Measurements from ENCODE around the gene GSK3B.
"Not testable (repeated sequence)": the region's sequence is repeated elsewhere in the genome, so short reads cannot be mapped to it uniquely, and the experiment has no call there.

GSK3B gene

DNA sequence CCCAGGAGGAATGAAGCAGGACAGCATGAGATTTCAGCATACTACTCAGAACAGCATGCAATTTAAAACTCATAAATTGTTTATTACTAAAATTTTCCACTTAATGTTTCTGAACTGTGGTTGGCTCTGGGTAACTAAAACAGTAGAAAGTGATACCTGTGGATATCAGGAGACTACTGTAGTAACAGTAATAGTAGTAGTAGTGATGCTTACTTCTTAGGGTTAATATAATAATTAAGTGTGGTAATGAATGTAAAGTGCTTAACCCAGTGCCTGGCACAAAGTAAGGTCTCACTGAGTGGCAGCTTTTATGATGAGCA is 195.1 kb downstream of the GSK3B start:
- Histone ChIP-seq H3K4me1 (ENCODE audit: insufficient read depth, low read length) (no peaks in the 10 kb centered on the region), H3K9me3 (ENCODE audit: control insufficient read depth, insufficient read depth, low read length) (no peaks in the 10 kb centered on the region), H3K36me3 (ENCODE audit: insufficient read depth, low read length) (no peaks in the 10 kb centered on the region), H3K9ac (ENCODE audit: low read depth, low read length) (no peak overlapping the region)

DNA sequence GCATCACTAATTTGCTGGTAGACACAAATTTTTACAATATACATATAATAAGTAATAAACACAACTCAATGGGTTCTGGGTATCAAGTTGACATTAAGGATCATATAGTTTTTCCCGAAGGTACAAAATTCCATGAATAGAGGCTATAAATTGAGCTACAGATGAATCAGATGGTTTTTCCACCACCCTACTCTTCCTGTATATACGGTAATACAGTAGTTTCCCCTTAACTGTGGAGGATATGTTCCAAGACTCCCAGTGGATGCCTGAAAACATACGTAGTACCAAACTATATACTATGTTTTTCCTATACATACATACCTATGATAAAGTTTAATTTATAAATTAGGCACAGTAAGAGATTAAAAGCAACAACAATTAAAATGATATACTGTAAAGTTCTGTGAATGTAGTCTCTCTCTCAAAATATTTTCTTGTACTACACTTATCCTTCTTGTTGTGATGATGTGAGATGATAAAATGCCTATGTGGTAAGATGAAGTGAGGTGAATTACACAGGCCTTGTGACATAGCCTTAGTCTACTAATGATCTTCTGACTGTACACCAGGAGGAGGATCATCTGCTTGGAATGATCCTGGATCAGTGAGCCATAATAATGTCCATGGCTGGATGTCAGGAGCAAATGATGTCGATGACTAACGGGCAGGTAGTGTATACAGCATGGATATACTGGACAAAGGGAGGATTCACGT is 195.6 kb downstream of the GSK3B start:
- no peak overlapping the region for H3K9ac ChIP-seq (ENCODE audit: low read depth, low read length)
- H3K36me3 ChIP-seq (ENCODE audit: insufficient read depth, low read length), result no peaks in the 10 kb centered on the region
- H3K4me1 ChIP-seq (ENCODE audit: insufficient read depth, low read length), result no peaks in the 10 kb centered on the region
- H3K9me3 ChIP-seq (ENCODE audit: control insufficient read depth, insufficient read depth, low read length), result no peaks in the 10 kb centered on the region

DNA sequence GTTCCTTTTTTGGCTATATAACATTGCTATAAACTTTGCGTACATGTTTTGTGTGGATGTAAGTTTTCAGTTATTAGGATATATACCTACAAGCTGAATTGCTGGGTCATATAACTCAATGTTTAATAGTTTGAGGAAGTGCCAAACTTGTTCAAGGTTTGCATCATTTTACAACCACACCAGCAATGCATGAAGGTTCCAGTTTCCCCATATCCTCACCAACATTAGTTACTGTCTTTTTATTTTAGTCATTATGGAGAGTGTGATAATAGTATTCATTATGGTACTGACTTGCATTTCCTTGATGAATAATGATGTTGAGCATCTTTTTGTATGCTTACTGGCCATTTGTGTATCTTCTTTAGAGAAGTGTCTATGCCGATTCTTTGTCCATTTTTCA is 200.1 kb downstream of the GSK3B start:
- Histone ChIP-seq H3K9ac (ENCODE audit: low read depth, low read length) (no peak overlapping the region), H3K4me1 (ENCODE audit: insufficient read depth, low read length) (no peaks in the 10 kb centered on the region), H3K9me3 (ENCODE audit: control insufficient read depth, insufficient read depth, low read length) (0 out of 2 replicates have a peak, but pooled peaks cover 3% of the 10 kb centered on the region), H3K36me3 (ENCODE audit: insufficient read depth, low read length) (no peaks in the 10 kb centered on the region)

DNA sequence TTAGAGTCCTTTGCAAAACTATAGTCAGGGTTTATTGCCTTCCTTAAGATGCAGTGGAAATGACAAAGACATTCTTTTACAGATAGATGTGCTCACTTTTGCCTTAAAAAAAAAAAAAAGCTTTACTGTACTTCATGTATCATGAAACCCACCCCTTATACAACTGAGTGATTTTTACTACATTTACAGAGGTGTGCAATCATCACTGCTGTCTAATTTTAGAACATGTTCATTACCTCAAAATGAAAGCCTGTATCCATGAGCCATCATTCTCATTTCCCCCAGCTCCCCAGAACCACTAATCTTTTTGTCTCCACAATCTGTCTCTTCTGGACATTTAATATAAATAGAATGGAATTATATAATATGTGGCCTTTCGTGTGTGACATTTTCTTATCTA is 200.5 kb downstream of the GSK3B start:
- H3K9me3 ChIP-seq (ENCODE audit: control insufficient read depth, insufficient read depth, low read length), result peaks cover 6% of the 10 kb centered on the region; the same call in 1 of the 2 replicates
- H3K4me1 ChIP-seq (ENCODE audit: insufficient read depth, low read length), result no peaks in the 10 kb centered on the region
- no peak overlapping the region for H3K9ac ChIP-seq (ENCODE audit: low read depth, low read length)
- H3K36me3 ChIP-seq (ENCODE audit: insufficient read depth, low read length), result no peaks in the 10 kb centered on the region

DNA sequence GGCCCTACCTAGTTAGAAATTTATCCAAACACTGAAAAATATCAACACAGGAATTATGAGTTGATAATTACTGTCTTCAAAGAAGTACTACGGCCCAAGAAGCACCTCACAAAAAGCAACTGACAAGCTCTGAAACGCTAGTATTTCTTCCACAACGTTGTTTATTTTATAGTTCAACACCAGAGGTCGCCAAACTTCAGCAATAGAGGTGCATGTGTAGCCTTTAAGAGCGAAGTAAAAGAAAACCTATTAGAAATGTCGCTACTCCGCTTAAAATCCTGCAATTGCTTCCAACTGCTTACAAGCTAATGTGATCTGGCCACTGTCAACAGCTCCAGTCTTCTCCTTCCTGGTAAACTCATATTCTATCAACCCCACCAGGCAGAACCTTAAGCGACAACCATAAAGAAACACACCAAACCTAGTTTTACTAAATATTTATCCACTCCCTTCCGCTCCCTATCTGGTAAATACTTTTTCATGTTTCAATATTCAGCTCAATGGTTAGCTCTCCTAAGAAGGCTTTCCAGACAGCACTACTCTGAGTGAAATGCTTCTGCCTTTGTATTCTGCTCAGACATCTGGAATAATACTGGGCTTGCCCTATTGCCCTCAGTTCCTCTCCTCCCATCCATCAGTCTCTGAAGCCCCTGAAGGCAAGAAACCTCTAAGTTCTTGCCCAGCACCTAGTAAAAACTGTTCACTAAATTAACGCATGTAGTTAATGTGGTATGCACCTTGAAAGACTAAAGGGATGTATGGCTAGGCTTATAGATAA is 202.1 kb downstream of the GSK3B start:
- no peak overlapping the region for H3K9ac ChIP-seq (ENCODE audit: low read depth, low read length)
- H3K4me1 ChIP-seq (ENCODE audit: insufficient read depth, low read length), result no peaks in the 10 kb centered on the region
- peaks cover 11% of the 10 kb centered on the region for H3K9me3 ChIP-seq (ENCODE audit: control insufficient read depth, insufficient read depth, low read length)
- H3K36me3 ChIP-seq (ENCODE audit: insufficient read depth, low read length), result no peaks in the 10 kb centered on the region

DNA sequence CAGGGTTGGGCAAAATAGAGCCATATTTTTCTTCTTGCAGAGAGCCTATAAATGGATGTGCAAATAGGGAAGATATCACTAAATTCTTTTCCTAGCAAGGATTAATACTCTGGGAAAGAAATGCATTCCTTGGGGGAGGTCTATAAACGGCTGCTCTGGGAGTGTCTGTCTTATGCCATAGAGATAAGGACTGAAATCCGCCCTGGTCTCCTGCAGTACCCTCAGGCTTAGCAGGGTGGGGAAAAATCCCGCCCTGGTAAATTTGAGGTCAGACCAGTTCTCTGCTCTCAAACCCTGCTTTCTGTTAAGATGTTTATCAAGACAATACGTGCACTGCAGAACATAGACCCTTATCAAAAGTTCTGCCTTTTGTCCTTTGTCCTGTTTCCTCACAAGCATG is 205.6 kb downstream of the GSK3B start:
- not testable (repeated sequence) for H3K36me3 ChIP-seq (ENCODE audit: insufficient read depth, low read length); H3K9ac ChIP-seq (ENCODE audit: low read depth, low read length); H3K4me1 ChIP-seq (ENCODE audit: insufficient read depth, low read length)
- H3K9me3 ChIP-seq (ENCODE audit: control insufficient read depth, insufficient read depth, low read length), result peaks cover 11% of the 10 kb centered on the region

DNA sequence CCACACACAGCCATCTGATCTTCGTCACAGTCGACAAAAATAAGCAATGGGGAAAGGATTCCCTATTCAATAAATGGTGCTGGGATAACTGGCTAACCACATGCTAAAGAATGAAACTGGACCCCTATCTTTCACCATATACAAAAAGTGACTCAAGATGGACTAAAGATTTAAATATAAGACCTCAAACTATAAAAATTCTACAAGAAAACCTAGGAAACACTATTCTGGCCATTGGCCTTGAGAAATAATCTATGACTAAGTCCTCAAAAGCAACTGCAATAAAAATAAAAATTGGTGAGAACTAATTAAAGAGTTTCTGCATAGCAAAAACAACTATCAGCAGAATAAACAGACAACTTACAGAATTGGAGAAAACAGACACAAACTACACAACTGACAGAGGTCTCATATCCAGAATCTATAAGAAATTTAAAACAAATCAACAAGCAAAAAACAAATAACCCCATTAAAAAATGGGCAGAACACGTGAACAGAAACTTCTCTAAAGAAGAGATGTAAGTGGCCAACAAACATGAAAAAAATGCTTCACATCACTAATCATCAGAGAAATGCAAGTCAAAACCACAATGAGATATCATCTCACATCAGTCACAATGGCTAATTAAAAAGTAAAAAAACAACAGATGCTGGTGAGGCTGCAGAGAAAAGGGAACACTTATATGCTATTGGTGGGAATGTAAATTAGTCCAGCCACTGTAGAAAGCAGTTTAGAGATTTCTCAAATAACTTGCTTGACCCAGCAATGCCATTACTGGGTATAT is 208.3 kb downstream of the GSK3B start:
- Histone ChIP-seq H3K4me1 (ENCODE audit: insufficient read depth, low read length) (no peaks in the 10 kb centered on the region), H3K36me3 (ENCODE audit: insufficient read depth, low read length) (peaks cover 3% of the 10 kb centered on the region; the same call in 1 of the 2 replicates), H3K9ac (ENCODE audit: low read depth, low read length) (no peak overlapping the region)

DNA sequence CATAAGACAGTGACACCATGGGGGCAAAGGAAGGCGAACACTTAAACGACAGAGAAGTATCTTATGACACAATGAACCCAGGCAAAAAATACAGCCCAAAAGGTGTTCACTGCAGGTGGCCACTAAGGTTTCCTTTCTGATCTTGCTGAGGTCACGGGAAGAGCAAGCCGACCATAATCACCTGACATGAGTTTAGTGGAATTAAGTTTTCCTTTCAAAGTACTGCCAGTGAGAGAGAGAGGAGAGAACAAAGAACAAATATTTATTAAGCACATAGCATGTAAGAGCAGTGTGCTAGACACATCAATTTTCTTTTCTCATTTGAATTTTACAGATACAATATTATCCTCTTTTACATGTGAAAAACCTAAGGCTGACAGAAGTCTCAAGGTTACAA is 210.1 kb downstream of the GSK3B start:
- H3K4me1 ChIP-seq (ENCODE audit: insufficient read depth, low read length), result no peaks in the 10 kb centered on the region
- H3K9me3 ChIP-seq (ENCODE audit: control insufficient read depth, insufficient read depth, low read length), result peaks cover 8% of the 10 kb centered on the region
- H3K9ac ChIP-seq (ENCODE audit: low read depth, low read length), result no peak overlapping the region
- peaks cover 3% of the 10 kb centered on the region; the same call in 1 of the 2 replicates for H3K36me3 ChIP-seq (ENCODE audit: insufficient read depth, low read length)

More for the DNA sequence above, 208.3 kb downstream of the GSK3B start:
- H3K9me3 ChIP-seq (ENCODE audit: control insufficient read depth, insufficient read depth, low read length), result peaks cover 11% of the 10 kb centered on the region

DNA sequence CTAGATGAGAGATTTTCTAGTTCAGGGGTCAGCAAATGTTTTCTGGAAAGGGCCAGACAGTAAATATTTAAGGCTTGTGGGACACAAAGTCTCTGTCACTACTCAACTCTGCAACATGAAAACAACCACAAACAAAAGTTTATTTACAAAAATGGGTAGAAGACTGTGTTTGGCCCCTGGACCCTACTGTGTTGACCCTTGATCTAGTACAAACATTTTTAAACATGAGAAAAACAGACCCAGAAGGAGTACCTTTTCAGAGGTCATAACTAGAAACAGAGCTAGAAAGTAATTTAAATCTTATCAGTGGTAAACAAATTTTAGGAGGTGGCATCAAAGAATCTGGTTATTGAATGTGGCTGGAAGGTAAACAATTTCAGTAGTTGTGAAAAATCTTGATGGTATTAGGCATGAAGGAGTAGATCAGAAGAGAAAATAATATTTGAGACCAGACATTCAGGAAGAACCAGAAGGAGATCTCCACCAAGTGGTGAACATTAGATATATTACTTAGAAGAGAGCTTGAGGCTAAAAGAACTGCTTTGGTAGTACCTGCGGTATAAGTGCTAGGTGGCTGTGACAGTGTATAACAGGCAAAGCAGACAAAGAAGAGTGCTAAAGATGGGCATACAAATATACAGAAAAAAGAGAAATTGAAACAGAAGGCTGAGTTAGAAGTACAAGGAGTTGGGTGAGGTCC is 210.6 kb downstream of the GSK3B start:
- no peaks in the 10 kb centered on the region for H3K4me1 ChIP-seq (ENCODE audit: insufficient read depth, low read length)
- no peak overlapping the region for H3K9ac ChIP-seq (ENCODE audit: low read depth, low read length)
- peaks cover 3% of the 10 kb centered on the region; the same call in 1 of the 2 replicates for H3K36me3 ChIP-seq (ENCODE audit: insufficient read depth, low read length)
- H3K9me3 ChIP-seq (ENCODE audit: control insufficient read depth, insufficient read depth, low read length), result peaks cover 5% of the 10 kb centered on the region; the same call in 1 of the 2 replicates

DNA sequence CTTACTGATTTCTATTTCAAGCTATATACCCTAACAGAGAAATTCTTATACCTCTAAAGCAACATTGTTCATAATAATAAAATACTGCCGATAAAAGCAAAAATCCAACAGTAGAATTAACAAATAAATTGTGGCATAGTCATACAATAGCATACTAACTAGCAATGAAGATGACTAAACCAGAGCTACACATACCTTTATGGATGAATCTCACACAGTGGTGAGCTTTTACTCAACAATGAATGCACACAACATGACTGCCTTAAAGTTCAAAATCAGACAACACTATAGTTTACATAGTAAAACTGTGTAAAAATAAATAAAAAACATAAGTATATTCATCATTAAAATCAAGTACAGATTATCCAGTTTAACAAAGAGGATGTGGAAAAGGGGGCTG is 213.3 kb downstream of the GSK3B start:
- no peaks in the 10 kb centered on the region for H3K9me3 ChIP-seq (ENCODE audit: control insufficient read depth, insufficient read depth, low read length)
- H3K9ac ChIP-seq (ENCODE audit: low read depth, low read length), result no peak overlapping the region
- H3K4me1 ChIP-seq (ENCODE audit: insufficient read depth, low read length), result no peaks in the 10 kb centered on the region; the same call in 1 of the 2 replicates
- H3K36me3 ChIP-seq (ENCODE audit: insufficient read depth, low read length), result peaks cover 3% of the 10 kb centered on the region; the same call in 1 of the 2 replicates

DNA sequence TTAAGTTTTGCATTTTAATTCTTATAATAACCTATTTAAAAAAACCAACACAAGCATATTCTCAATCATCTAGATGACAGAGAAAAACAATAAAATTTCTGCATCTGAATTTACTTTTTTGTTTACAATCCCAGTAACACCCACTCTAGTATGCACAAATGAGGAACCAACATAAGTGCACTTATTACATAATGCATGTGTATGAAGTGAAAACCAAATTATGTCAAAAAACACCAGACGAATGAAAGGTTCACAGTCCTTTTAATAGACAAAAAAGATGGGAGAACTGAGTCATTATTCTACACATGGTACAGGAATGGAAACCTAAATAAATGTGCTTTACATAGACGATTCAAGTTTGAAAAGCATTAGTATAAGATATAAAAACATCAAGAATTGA is 220.6 kb downstream of the GSK3B start:
- no peak overlapping the region for H3K9ac ChIP-seq (ENCODE audit: low read depth, low read length)

DNA sequence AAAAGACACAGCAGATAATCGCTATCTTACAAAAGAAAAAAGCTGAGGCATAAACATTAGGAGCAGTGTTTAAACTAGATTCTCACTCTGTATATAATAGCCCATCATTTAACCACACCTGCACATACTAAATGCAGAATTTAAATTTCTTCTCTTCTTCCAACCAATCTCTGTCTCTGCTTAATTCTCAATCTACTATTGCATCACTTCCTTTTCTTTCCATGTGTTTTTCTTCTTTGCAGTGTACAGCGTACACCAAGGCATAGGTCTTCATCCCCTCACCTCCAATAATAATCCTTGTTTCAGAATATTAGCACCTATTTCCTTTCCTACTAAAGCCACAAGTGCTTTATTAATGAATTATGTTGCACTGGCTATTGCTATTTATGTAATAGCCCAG is 221.5 kb downstream of the GSK3B start:
- Histone ChIP-seq H3K36me3 (ENCODE audit: insufficient read depth, low read length) (no peaks in the 10 kb centered on the region), H3K4me1 (ENCODE audit: insufficient read depth, low read length) (no peaks in the 10 kb centered on the region; the same call in 1 of the 2 replicates), H3K9ac (ENCODE audit: low read depth, low read length) (no peak overlapping the region), H3K9me3 (ENCODE audit: control insufficient read depth, insufficient read depth, low read length) (no peaks in the 10 kb centered on the region)

More for the DNA sequence above, 220.6 kb downstream of the GSK3B start:
- Histone ChIP-seq H3K4me1 (ENCODE audit: insufficient read depth, low read length) (no peaks in the 10 kb centered on the region; the same call in 1 of the 2 replicates), H3K9me3 (ENCODE audit: control insufficient read depth, insufficient read depth, low read length) (no peaks in the 10 kb centered on the region), H3K36me3 (ENCODE audit: insufficient read depth, low read length) (no peaks in the 10 kb centered on the region)

DNA sequence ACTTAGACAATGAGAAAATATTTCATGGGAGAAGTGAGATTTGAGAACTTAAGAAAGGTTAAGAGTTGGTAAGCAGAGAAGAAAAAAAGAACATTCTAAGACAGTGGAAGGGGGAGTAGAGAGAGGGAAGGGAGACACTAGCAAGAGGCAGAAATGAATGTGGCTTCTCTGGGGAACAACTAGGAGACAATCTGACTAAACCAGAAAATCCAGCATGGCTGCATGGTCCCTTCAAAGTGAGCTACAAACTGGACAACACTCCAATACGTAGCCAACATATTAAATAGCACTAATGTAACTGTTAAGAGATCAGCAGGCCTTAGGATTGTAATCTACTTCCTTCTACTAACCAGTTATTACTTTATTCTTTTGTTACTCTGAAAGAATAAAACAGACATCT is 222.7 kb downstream of the GSK3B start:
- H3K9ac ChIP-seq (ENCODE audit: low read depth, low read length), result no peak overlapping the region
- no peaks in the 10 kb centered on the region; the same call in 1 of the 2 replicates for H3K4me1 ChIP-seq (ENCODE audit: insufficient read depth, low read length)
- no peaks in the 10 kb centered on the region for H3K9me3 ChIP-seq (ENCODE audit: control insufficient read depth, insufficient read depth, low read length)

DNA sequence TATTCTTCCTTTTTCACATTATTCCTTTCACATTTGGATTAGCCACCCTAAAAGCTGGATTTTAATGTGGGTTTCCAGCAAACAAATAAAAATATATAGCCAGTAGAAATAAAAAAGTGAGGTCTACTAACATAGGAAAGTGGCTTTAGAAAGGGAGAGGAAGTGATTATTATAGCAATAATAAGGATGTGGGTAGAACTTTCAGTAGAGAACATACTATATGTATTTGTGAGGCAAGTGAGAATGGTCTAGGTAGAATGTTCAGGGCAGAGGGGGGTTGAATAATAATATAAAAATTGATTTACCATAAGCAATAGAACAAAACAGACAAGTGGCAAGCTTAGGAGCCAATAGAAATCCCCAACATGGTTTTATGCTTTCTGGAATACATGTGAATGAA is 223.7 kb downstream of the GSK3B start:
- H3K9ac ChIP-seq (ENCODE audit: low read depth, low read length), result no peak overlapping the region
- H3K9me3 ChIP-seq (ENCODE audit: control insufficient read depth, insufficient read depth, low read length), result no peaks in the 10 kb centered on the region
- H3K36me3 ChIP-seq (ENCODE audit: insufficient read depth, low read length), result no peaks in the 10 kb centered on the region
- no peaks in the 10 kb centered on the region; the same call in 1 of the 2 replicates for H3K4me1 ChIP-seq (ENCODE audit: insufficient read depth, low read length)

More for the DNA sequence above, 222.7 kb downstream of the GSK3B start:
- no peaks in the 10 kb centered on the region for H3K36me3 ChIP-seq (ENCODE audit: insufficient read depth, low read length)

Data from ES-I3 (cell line).